ENCODE results near the gene CCDC92. TPM values are rescaled to one million over a fixed set of nuclear protein-coding genes. Genes with fewer than 3 reads are reported as not detected.

Gene CCDC92
- total and polyA plus RNA-seq, 2 donors (not counting 1 experiment from before 2014, with no cell fraction given), result 26.6 to 36.2 TPM

- Histone ChIP-seq H3K4me3 (ENCODE audit: control extremely low read depth in 1 of 5, extremely low read depth in 1 of 5, insufficient read depth in 1 of 5, low read depth in 2 of 5, low read length in 4 of 5) (no peak overlapping the region), H3K9ac (ENCODE audit: low read length) (no peak overlapping the region), H3K79me2 (ENCODE audit: control insufficient read depth, insufficient read depth, low read length) (peaks cover 5% of the 10 kb centered on the region), H3K4me2 (replicated peaks; ENCODE audit: low read depth, low read length, poor library complexity, severe bottlenecking) (no peak overlapping the region), H2AFZ (ENCODE audit: insufficient read depth, low read depth, low read length, poor library complexity, severe bottlenecking) (no peak overlapping the region), H3K27me3 (replicated peaks in 1 of 4; ENCODE audit: control extremely low read depth in 1 of 4, control insufficient read depth in 3 of 4, insufficient read depth in 4 of 4, low read length in 3 of 4) (no peaks in the 10 kb centered on the region), H4K20me1 (ENCODE audit: control insufficient read depth, insufficient read depth, low read length, poor library complexity, severe bottlenecking) (no peaks in the 10 kb centered on the region), H3K4me1 (ENCODE audit: control insufficient read depth in 2 of 2, insufficient read depth in 2 of 2, low read length in 2 of 2) (no peaks in the 10 kb centered on the region), H3K27ac (ENCODE audit: low read length in 2 of 2) (no peak overlapping the region), H3K36me3 (replicated peaks in 1 of 2; ENCODE audit: control extremely low read depth in 1 of 2, control insufficient read depth in 1 of 2, extremely low read depth in 1 of 2, insufficient read depth in 2 of 2, low read length in 1 of 2) (peaks cover 0 to 3% of the 10 kb centered on the region in 2 experiments), H3K9me3 (ENCODE audit: control extremely low read depth in 1 of 3, control insufficient read depth in 2 of 3, insufficient read depth in 1 of 3, low read length in 2 of 3) (no peaks in the 10 kb centered on the region)
- Mint-ChIP-seq H3K9me3 (ENCODE audit: insufficient read depth) (no peaks in the 10 kb centered on the region), H3K27ac (no peak overlapping the region), H3K4me3 (no peak overlapping the region), H3K4me1 (no peaks in the 10 kb centered on the region), H3K27me3 (no peaks in the 10 kb centered on the region)
- DNase-seq, result no peak
- 35% methylated on average over 3 of the region's 3 CpGs for WGBS (ENCODE audit: insufficient coverage)
- ChIA-PET POLR2A (no interaction called here), CTCF (interaction anchor here (0.7 kb wide), 1 partner anchor 52 kb away, joined by 3 read pairs; no protein-coding TSS in a partner anchor)
- no peak for ATAC-seq (ENCODE audit: low read depth)
- intact Hi-C loops (cut with micrococcal nuclease), result no loop called here
- TF ChIP-seq EZH2 (IDR thresholded peaks at IDR 0.05; ENCODE audit: borderline replicate concordance, insufficient read depth, low read depth, low read length, poor library complexity, severe bottlenecking) (no peak), CTCF (IDR thresholded peaks at IDR 0.05) (no peak)
These were observed 15.4 kb downstream of the CCDC92 start for GRCh38 chr12:123957196-123957595.

DNA sequence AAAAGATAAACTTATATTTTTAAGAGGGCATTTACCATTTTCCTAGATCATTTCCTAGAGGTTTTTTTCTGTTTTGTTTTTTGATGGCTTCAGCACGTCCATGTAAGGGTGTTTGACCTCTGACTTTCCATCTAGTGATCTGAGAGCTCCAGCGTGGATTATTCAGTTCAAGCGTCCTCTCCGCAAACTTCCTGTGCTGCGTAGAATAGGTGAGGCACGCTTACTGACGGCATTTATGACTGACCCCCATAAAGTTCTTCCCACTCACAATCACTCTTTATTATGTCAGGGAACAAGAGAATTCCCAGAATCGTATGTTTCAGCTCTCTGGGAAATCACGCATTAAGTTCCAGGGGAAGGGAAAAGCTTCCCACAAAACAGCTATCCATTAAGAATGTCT, 16.4 kb downstream of the CCDC92 start:
- Histone ChIP-seq H3K4me1 (ENCODE audit: control insufficient read depth in 2 of 2, insufficient read depth in 2 of 2, low read length in 2 of 2) (no peaks in the 10 kb centered on the region), H3K36me3 (replicated peaks in 1 of 2; ENCODE audit: control extremely low read depth in 1 of 2, control insufficient read depth in 1 of 2, extremely low read depth in 1 of 2, insufficient read depth in 2 of 2, low read length in 1 of 2) (peaks cover 0 to 3% of the 10 kb centered on the region in 2 experiments), H3K4me3 (ENCODE audit: control extremely low read depth in 1 of 5, extremely low read depth in 1 of 5, insufficient read depth in 1 of 5, low read depth in 2 of 5, low read length in 4 of 5) (no peak overlapping the region), H3K4me2 (replicated peaks; ENCODE audit: low read depth, low read length, poor library complexity, severe bottlenecking) (no peak overlapping the region), H3K9ac (ENCODE audit: low read length) (no peak overlapping the region), H3K27me3 (replicated peaks in 1 of 4; ENCODE audit: control extremely low read depth in 1 of 4, control insufficient read depth in 3 of 4, insufficient read depth in 4 of 4, low read length in 3 of 4) (no peaks in the 10 kb centered on the region), H3K27ac (ENCODE audit: low read length in 2 of 2) (no peak overlapping the region), H3K79me2 (ENCODE audit: control insufficient read depth, insufficient read depth, low read length) (peaks cover 2% of the 10 kb centered on the region), H2AFZ (ENCODE audit: insufficient read depth, low read depth, low read length, poor library complexity, severe bottlenecking) (no peak overlapping the region), H4K20me1 (ENCODE audit: control insufficient read depth, insufficient read depth, low read length, poor library complexity, severe bottlenecking) (no peaks in the 10 kb centered on the region), H3K9me3 (ENCODE audit: control extremely low read depth in 1 of 3, control insufficient read depth in 2 of 3, insufficient read depth in 1 of 3, low read length in 2 of 3) (no peaks in the 10 kb centered on the region)
- no peak for ATAC-seq (ENCODE audit: low read depth)
- whole genome bisulfite sequencing (ENCODE audit: insufficient coverage), result 98% methylated on average over 5 of the region's 9 CpGs
- no peaks in the 10 kb centered on the region for H3K27me3 Mint-ChIP-seq
- no peak overlapping the region for H3K4me3 Mint-ChIP-seq
- intact Hi-C loops (cut with micrococcal nuclease), result no loop called here
- no peak overlapping the region for H3K27ac Mint-ChIP-seq
- ChIA-PET POLR2A (no interaction called here), CTCF (no interaction called here)
- H3K9me3 Mint-ChIP-seq (ENCODE audit: insufficient read depth), result no peaks in the 10 kb centered on the region
- H3K4me1 Mint-ChIP-seq, result no peaks in the 10 kb centered on the region
- DNase-seq, result no peak
- TF ChIP-seq EZH2 (IDR thresholded peaks at IDR 0.05; ENCODE audit: borderline replicate concordance, insufficient read depth, low read depth, low read length, poor library complexity, severe bottlenecking) (no peak), CTCF (IDR thresholded peaks at IDR 0.05) (no peak)
